Skin epidermis (tissue), 12 donors: ENCODE data around the gene C1orf35.

Experiments used
- H3K27ac ChIP-seq, 21 experiments: fragments of 200-600 bp; sonication (generic) in 11 of 21; one replicate each; pipeline ENCODE4 v1.5.0; 2020; ENCODE audit warnings: mild to moderate bottlenecking in 3 of 21, inconsistent platforms in 2 of 21, moderate library complexity in 2 of 21
- H3K4me3 ChIP-seq, 7 experiments: fragments of 200-600 bp; sonication (generic) in 2 of 7; one replicate each; pipeline ENCODE4 v1.5.0; 2020; ENCODE audit warnings: inconsistent platforms in 2 of 7, mild to moderate bottlenecking in 2 of 7, moderate library complexity in 1 of 7

C1orf35 gene

DNA sequence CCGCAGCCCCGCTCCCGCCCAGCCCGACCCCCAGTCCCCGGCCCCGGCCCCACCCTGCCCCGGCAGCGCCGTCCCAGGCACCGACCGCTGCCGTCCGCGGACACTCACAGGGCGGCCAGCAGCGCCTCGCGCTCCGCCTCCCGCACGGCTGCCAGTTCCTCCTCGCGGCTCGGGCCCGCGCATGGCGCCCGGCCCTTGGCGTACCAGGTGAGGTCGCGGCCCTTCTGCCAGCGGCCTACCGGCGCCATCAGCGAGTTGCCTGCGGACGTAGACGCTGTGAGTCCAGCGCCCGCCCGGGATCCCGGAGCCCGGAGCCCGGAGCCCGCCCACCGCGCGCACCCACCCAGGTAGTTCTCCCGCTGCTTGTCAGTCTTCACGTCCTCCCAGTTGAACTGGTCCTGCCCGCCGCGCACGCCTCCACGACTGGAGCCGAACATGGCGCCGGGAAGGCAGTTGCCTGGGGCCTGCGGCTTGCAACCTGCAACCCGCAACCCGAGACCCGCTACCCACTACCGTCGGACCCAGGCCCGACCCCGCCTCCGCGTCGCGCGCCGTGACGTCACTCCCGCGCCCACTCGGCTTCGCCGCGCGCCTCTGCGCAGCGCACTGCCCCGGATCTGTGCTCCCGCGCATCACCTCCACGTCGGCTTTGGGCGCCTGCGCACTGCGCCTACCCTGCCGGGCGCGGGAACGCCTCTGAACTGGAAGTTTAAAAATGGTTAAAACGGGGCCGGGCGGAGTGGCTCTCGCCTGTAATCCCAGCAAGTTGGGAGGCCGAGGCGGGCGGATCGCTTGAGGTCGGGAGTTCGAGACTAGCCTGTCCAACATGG, at the start of gene C1orf35:
TSS of gene C1orf35 (minus strand) at position 535 of the 830 bp plus-strand sequence. CDS start at position 437, 98 bp downstream.
- Histone ChIP-seq H3K27ac (peak within 1 kb of the TSS; percentile 45 to 95 (median 87)), H3K4me3 (peak within 1 kb of the TSS; percentile 80 to 99 (median 88))

DNA sequence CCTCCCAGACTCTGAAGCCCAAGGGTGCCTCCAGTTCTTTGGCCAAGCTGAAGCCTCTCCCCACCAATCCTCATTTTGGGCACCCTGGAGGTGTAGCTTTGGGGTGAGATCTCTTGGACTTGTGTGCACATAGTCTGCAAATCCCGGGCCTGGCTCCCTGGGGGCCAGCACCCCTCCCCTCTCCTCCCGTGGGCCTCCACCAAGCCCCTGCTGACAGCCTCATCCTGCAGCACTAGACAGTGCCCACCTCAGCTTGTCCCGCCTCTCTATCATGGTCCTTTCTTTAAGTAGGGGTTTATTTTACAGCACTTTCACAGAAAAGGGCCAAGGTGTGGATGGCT, 49.8 kb upstream of the C1orf35 start:
- H3K4me3 ChIP-seq: no peak overlapping the region
- H3K27ac ChIP-seq: no peak overlapping the region

GRCh38 chr1:228152097-228152917, 49.2 kb upstream of the C1orf35 start:
- Histone ChIP-seq H3K27ac (peak overlapping the region in 2 of 21 experiments; percentile 1 to 77), H3K4me3 (no peak overlapping the region)

- peak overlapping the region in 15 of 21 experiments; percentile 22 to 85 (median 73) for H3K27ac ChIP-seq
- H3K4me3 ChIP-seq: no peak overlapping the region
These were observed 48.2 kb upstream of the C1orf35 start for GRCh38 chr1:228151180-228151925.

DNA sequence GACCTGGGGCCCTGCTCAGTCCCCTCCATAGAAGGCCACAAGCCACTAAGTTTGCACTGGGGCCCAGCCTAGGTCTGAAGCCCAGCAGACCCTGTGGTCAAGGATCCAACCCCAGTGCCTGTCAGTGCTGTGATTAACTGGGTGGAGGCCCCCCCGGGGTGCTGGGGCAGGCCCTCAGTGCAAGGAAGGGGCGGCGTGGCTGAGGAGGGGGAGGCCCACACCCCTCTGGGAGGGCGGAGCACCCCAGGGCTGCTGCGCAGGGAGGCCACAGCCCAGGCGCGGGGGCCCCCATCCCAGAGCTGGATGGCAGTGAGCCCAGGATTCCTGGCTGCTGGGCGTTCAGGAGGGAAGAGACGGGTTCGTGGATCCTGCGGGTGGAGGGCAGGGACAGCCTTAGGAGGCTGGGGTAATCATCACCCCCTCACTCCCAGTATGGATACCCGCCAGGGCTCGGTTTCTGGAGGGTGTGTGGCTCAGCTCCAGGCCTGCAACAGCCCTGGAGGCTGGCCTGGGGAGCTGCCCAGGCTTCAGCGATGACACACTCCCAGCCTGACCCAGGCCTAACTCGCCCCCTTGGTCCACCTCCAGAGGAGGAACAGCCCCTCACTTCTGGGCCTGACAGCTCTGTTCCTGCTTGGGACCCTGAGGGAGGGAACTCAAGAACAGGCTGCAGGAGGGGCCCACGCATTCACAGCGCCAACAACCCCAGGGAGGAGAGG, 47.5 kb upstream of the C1orf35 start:
- H3K27ac ChIP-seq: peak overlapping the region in 18 of 21 experiments; percentile 10 to 85 (median 70)
- H3K4me3 ChIP-seq: no peak overlapping the region

GRCh38 chr1:228150120-228150460, 47.0 kb upstream of the C1orf35 start:
- Histone ChIP-seq H3K4me3 (no peak overlapping the region), H3K27ac (peak overlapping the region in 17 of 21 experiments; percentile 18 to 85 (median 73))

GRCh38 chr1:228149406-228150119, 46.4 kb upstream of the C1orf35 start, which contains the start of gene GJC2:
TSS of gene GJC2 (plus strand) at chr1:228149930. CDS start at chr1:228157759, 7,829 bp downstream.
- Histone ChIP-seq H3K4me3 (no peak within 1 kb of the TSS), H3K27ac (peak within 1 kb of the TSS in 18 of 21 experiments; percentile 18 to 85 (median 70))

DNA sequence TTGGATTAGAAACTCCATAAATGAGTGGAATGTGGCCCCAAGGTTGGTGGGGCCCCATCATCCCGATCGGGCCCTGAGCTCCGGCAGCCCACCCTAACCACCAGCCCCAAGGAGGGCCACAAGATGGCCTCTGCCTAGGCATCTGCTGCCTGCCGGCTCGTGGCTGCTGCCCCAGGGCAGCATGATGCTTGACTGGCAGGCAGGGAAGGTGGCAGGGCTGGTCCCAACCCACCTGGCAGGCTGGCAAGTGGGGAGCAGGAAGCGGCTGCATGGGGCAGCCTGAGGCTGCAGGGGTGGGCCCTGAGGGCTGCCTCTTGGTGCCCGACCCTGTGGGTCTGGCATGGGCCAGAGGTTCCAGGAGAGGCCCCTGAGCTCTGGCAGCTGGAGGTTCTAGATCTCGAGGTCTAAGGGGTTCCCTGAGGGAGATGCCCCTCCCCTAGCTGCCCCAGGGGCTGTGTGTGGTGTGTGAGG, 45.8 kb upstream of the C1orf35 start:
- H3K4me3 ChIP-seq: no peak overlapping the region

GRCh38 chr1:228148196-228148861, 45.2 kb upstream of the C1orf35 start:
- peak overlapping the region in 16 of 21 experiments; percentile 12 to 85 (median 70) for H3K27ac ChIP-seq
- H3K4me3 ChIP-seq: no peak overlapping the region

More for the DNA sequence above, 45.8 kb upstream of the C1orf35 start:
- H3K27ac ChIP-seq: peak overlapping the region in 16 of 21 experiments; percentile 12 to 85 (median 73)

- Histone ChIP-seq H3K27ac (peak overlapping the region in 11 of 21 experiments; percentile 31 to 85 (median 77)), H3K4me3 (no peak overlapping the region)
These were observed 44.6 kb upstream of the C1orf35 start for GRCh38 chr1:228147768-228148167.

- peak overlapping the region in 1 of 21 experiments; percentile 78 for H3K27ac ChIP-seq
These were observed 44.1 kb upstream of the C1orf35 start for GRCh38 chr1:228147151-228147693.

GRCh38 chr1:228146417-228147150, 43.5 kb upstream of the C1orf35 start:
- H3K27ac ChIP-seq: no peak overlapping the region
- H3K4me3 ChIP-seq: no peak overlapping the region

More at GRCh38 chr1:228147151-228147693, 44.1 kb upstream of the C1orf35 start:
- no peak overlapping the region for H3K4me3 ChIP-seq

DNA sequence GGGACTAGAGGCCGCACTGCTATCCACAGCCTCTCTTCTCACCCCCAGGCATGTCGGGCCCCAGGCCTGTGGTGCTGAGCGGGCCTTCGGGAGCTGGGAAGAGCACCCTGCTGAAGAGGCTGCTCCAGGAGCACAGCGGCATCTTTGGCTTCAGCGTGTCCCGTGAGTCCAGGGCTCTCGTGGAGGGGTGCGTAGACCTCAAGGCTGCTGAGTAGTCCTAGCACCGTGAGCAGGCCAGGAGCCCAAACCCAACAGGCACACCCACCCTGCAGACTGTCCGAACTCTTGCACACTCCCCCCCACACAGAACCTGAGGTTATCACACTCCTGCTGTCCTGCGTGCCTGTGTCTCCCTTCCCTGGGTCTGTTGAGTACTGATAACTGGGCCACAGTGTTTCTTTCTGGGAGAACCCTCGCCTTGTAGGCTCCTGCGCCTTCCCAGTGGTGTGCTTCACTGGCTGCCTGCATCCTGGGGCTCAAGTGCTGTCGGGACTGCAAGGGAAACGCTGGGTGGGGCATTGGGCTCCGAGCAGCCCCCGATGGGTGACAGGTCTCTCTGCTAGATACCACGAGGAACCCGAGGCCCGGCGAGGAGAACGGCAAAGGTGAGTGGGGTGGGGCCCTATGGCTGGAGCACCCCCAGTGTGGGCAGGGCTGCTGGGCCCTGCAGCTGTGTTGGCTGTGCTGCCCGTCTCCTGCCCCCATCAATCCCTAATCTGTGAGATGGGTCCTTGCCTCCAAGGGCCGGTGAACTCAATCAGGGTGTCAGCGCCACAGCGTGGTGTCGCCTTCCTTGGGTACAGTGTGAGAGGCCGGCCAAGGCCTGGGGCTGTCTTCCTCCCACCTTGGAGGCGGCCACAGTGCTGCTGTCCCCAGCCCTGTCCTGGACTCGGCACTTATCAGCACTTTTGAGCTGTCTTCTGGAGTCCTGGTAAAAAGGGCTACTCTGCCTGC, 42.6 kb upstream of the C1orf35 start:
- H3K27ac ChIP-seq: peak overlapping the region in 2 of 21 experiments; percentile 8 to 21
- H3K4me3 ChIP-seq: no peak overlapping the region

GRCh38 chr1:228144993-228145343, 41.8 kb upstream of the C1orf35 start:
- H3K27ac ChIP-seq: peak overlapping the region in 3 of 21 experiments; percentile 8 to 26 (median 17)
- no peak overlapping the region for H3K4me3 ChIP-seq

- Histone ChIP-seq H3K27ac (peak overlapping the region in 2 of 21 experiments; percentile 17 to 26), H3K4me3 (no peak overlapping the region)
These were observed 41.3 kb upstream of the C1orf35 start for GRCh38 chr1:228144193-228144992.
